H1 (cell line): Measurements from ENCODE around the gene PRDM15. TPM values are rescaled to one million over a fixed set of nuclear protein-coding genes. Genes with fewer than 3 reads are reported as not detected.

Experiments
- CTCF ChIA-PET: fragments of 300-600 bp; sonication (Branson Sonifier 250); formaldehyde crosslinking; loops from one replicate; lab custom pipeline; 2021; ENCODE audit not compliant: partially characterized antibody; lab: Charles Lee
- POLR2A ChIA-PET: fragments of 300-600 bp; sonication (Branson Sonifier 250); formaldehyde crosslinking; loops from one replicate; lab custom pipeline; 2021; ENCODE audit warnings: inconsistent platforms; ENCODE audit not compliant: partially characterized antibody; lab: Charles Lee
- DNase-seq, 2 experiments: peaks; one replicate each; pipeline versions ENCODE4 v3.0.0 to v3.0.0-alpha.2; 2010 to 2022; ENCODE audit warnings: low spot score in 2 of 2, low read depth in 1 of 2, mixed read lengths in 1 of 2
- FAIRE-seq: peaks from 2 replicates; lab custom pipeline; 2011; peaks lifted over from hg19 to GRCh38; lab: Jason Lieb, UNC
- H2AFZ ChIP-seq: 2 replicates; pipeline ENCODE4 v1.8.1; 2012; ENCODE audit warnings: low read length, inconsistent platforms
- H2AK5ac ChIP-seq: 2 replicates; pipeline ENCODE4 v1.6.1; 2013; ENCODE audit warnings: low read depth, low read length
- H2BK120ac ChIP-seq: replicated peaks from 2 replicates; pipeline ENCODE3; 2013; ENCODE audit warnings: low read depth, low read length, inconsistent platforms
- H2BK12ac ChIP-seq: 2 replicates; pipeline ENCODE4 v1.6.1; 2013; ENCODE audit warnings: low read depth, low read length
- H2BK15ac ChIP-seq: 2 replicates; pipeline ENCODE4 v1.6.1; 2013; ENCODE audit warnings: low read length
- H2BK20ac ChIP-seq: 2 replicates; pipeline ENCODE4 v1.6.1; 2013; ENCODE audit warnings: low read length
- H2BK5ac ChIP-seq: 2 replicates; pipeline ENCODE4 v1.6.1; 2013; ENCODE audit warnings: low read depth, low read length
- H3K14ac ChIP-seq: 2 replicates; pipeline ENCODE4 v1.6.1; 2013; ENCODE audit warnings: inconsistent platforms; ENCODE audit not compliant: insufficient read length
- H3K18ac ChIP-seq: 2 replicates; pipeline ENCODE4 v1.6.1; 2013; ENCODE audit warnings: low read length; ENCODE audit errors: extremely low read depth
- H3K23ac ChIP-seq: 2 replicates; pipeline ENCODE4 v1.6.1; 2013; ENCODE audit warnings: inconsistent platforms; ENCODE audit not compliant: insufficient read length
- H3K23me2 ChIP-seq: 2 replicates; pipeline ENCODE4 v1.6.1; 2013; ENCODE audit warnings: low read depth, low read length
- H3K27ac ChIP-seq: 2 replicates; pipeline ENCODE4 v1.6.1; 2011; ENCODE audit warnings: low read depth, low read length, inconsistent platforms
- H3K27me3 ChIP-seq, 4 experiments: replicated peaks in 1 of 4; 1 replicate in 1 of 4; 2 replicates in 3 of 4; pipeline versions ENCODE4 v1.6.1 to v1.8.1; 2011 to 2013; ENCODE audit warnings: low read length in 3 of 4, mild to moderate bottlenecking in 3 of 4, inconsistent platforms in 2 of 4, mixed read lengths in 2 of 4, moderate library complexity in 1 of 4; ENCODE audit not compliant: control insufficient read depth in 3 of 4, insufficient read depth in 3 of 4; ENCODE audit errors: extremely low read depth in 1 of 4
- H3K36me3 ChIP-seq, 4 experiments: 2 replicates each; pipeline versions ENCODE4 v1.6.1 to v1.8.1; 2011 to 2013; ENCODE audit warnings: mild to moderate bottlenecking in 4 of 4, low read length in 3 of 4, moderate library complexity in 2 of 4, control low read depth in 1 of 4, inconsistent platforms in 1 of 4; ENCODE audit not compliant: insufficient read depth in 4 of 4, control insufficient read depth in 2 of 4
- H3K4ac ChIP-seq: replicated peaks from 2 replicates; pipeline ENCODE3; 2013; ENCODE audit warnings: low read length, low read depth, mixed read lengths, inconsistent platforms; ENCODE audit not compliant: insufficient read length
- H3K4me1 ChIP-seq, 4 experiments: replicated peaks in 1 of 4; 1 replicate in 1 of 4; 2 replicates in 3 of 4; pipeline versions ENCODE4 v1.6.1 to v1.8.1; 2011 to 2013; ENCODE audit warnings: low read length in 3 of 4, inconsistent platforms in 2 of 4, mixed read lengths in 1 of 4; ENCODE audit not compliant: insufficient read depth in 4 of 4, control insufficient read depth in 3 of 4
- H3K4me2 ChIP-seq, 2 experiments: 2 replicates each; pipeline versions ENCODE4 v1.6.1 to v1.8.1; 2011 to 2013; ENCODE audit warnings: low read depth in 2 of 2, low read length in 2 of 2, control low read depth in 1 of 2, inconsistent platforms in 1 of 2, mild to moderate bottlenecking in 1 of 2; ENCODE audit not compliant: insufficient read depth in 1 of 2
- H3K4me3 ChIP-seq, 4 experiments: fragments of 200-600, 300-600 bp in 1 of 4; sonication (generic), shearing (Covaris generic), sonication (Bioruptor Twin) in 1 of 4; 2 replicates each; pipeline versions ENCODE4 v1.5.1 to v1.8.1; 2011 to 2016; ENCODE audit warnings: low read length in 4 of 4, low read depth in 3 of 4, control low read depth in 2 of 4, inconsistent platforms in 2 of 4, mild to moderate bottlenecking in 2 of 4, mixed read lengths in 1 of 4, moderate library complexity in 1 of 4; ENCODE audit not compliant: insufficient read depth in 2 of 4; ENCODE audit errors: extremely low read depth in 1 of 4
- H3K56ac ChIP-seq: replicated peaks from 2 replicates; pipeline ENCODE3; 2013; ENCODE audit warnings: low read depth, mild to moderate bottlenecking, mixed read lengths, low read length, inconsistent platforms; ENCODE audit not compliant: insufficient read length
- H3K79me1 ChIP-seq: 2 replicates; pipeline ENCODE4 v1.6.1; 2013; ENCODE audit warnings: low read depth, low read length, control low read depth
- H3K79me2 ChIP-seq, 2 experiments: 2 replicates each; pipeline versions ENCODE4 v1.6.1 to v1.8.1; 2012 to 2013; ENCODE audit warnings: low read length in 2 of 2, mild to moderate bottlenecking in 2 of 2, inconsistent platforms in 1 of 2; ENCODE audit not compliant: insufficient read depth in 2 of 2, control insufficient read depth in 1 of 2
- H3K9ac ChIP-seq, 4 experiments: replicated peaks in 1 of 4; 1 replicate in 1 of 4; 2 replicates in 3 of 4; pipeline versions ENCODE4 v1.6.1 to v1.8.1; 2011 to 2013; ENCODE audit warnings: low read depth in 3 of 4, low read length in 3 of 4, control low read depth in 2 of 4, mild to moderate bottlenecking in 2 of 4, moderate library complexity in 2 of 4, inconsistent platforms in 1 of 4; ENCODE audit errors: extremely low read depth in 1 of 4
- H3K9me3 ChIP-seq, 2 experiments: 2 replicates each; pipeline versions ENCODE4 v1.6.1 to v1.8.1; 2012 to 2013; ENCODE audit warnings: mild to moderate bottlenecking in 2 of 2, moderate library complexity in 2 of 2, control low read depth in 1 of 2, inconsistent platforms in 1 of 2, low read depth in 1 of 2, low read length in 1 of 2, mixed read lengths in 1 of 2; ENCODE audit not compliant: insufficient read depth in 2 of 2
- H4K20me1 ChIP-seq, 2 experiments: replicated peaks in 1 of 2; 2 replicates each; pipeline versions ENCODE3 to v1.8.1; 2011 to 2013; ENCODE audit warnings: inconsistent platforms in 2 of 2, low read length in 2 of 2, mild to moderate bottlenecking in 1 of 2; ENCODE audit not compliant: insufficient read depth in 2 of 2, control insufficient read depth in 1 of 2
- H4K5ac ChIP-seq: 2 replicates; pipeline ENCODE4 v1.6.1; 2013; ENCODE audit warnings: low read length, low read depth, mixed read lengths, inconsistent platforms; ENCODE audit not compliant: insufficient read length
- H4K8ac ChIP-seq: 2 replicates; pipeline ENCODE4 v1.8.0; 2013; ENCODE audit warnings: mild to moderate bottlenecking, moderate library complexity, low read length, inconsistent platforms; ENCODE audit not compliant: insufficient read depth; ENCODE audit errors: extremely low read depth
- H4K91ac ChIP-seq: replicated peaks from 2 replicates; pipeline ENCODE3; 2013; ENCODE audit warnings: low read length, mixed read lengths, inconsistent platforms; ENCODE audit not compliant: insufficient read length
- SP1 ChIP-seq: IDR thresholded peaks from 2 replicates; pipeline ENCODE4 v1.6.1; 2011; ENCODE audit warnings: low read depth, low read length
- SP2 ChIP-seq: IDR thresholded peaks from 2 replicates; pipeline ENCODE4 v1.6.1; 2012; ENCODE audit warnings: mild to moderate bottlenecking, low read length, inconsistent platforms
- WGBS, 2 experiments: shearing (Covaris generic) in 1 of 2; methylation state at CpG; one replicate each; pipeline versions ENCODE4 v1.1.6 to v1.1.7; 2013 to 2015; ENCODE audit warnings: low lambda C conversion rate in 2 of 2, mixed read lengths in 2 of 2, inconsistent platforms in 1 of 2, low coverage in 1 of 2, missing lambda C conversion rate in 1 of 2; ENCODE audit not compliant: insufficient replicate concordance in 2 of 2, insufficient coverage in 1 of 2, insufficient read length in 1 of 2; ENCODE audit errors: extremely low coverage in 1 of 2, missing lambda C conversion rate in 1 of 2; 5-methylcytosine and 5-hydroxymethylcytosine counted together
- polyA plus RNA-seq, 7 experiments: library from polyadenylated mRNA; depleted of rRNA in 3 of 7; stranded (reverse) in 5 of 7; unstranded in 2 of 7; fragments of >200 nt in 5 of 7; fragments of 200-250 nt in 2 of 7; gene quantifications; 1 replicate in 5 of 7; 2 replicates in 1 of 7; 4 replicates in 1 of 7; pipeline versions ENCODE4 v1.2.1 to v1.2.3, GENCODE V29; 2011 to 2013; ENCODE audit warnings: missing spikeins in 2 of 7, mixed read lengths in 2 of 7
- total RNA-seq: library from RNA; stranded (reverse); fragmentation: NEBNext Ultra II Directional; extraction: Animal tissue kit (Norgen Biotek cat#: 25700); gene quantifications from 2 replicates; pipeline ENCODE4 v1.2.1, GENCODE V29; 2021
- TF ChIP-seq, protein P1 (sequence below), 3 experiments: IDR thresholded peaks; 1 replicate in 2 of 3; 2 replicates in 1 of 3; pipeline versions ENCODE4 v1.5.1 to v1.6.1; 2011; ENCODE audit warnings: low read length in 3 of 3, mild to moderate bottlenecking in 3 of 3, inconsistent platforms in 2 of 3, low read depth in 1 of 3, moderate library complexity in 1 of 3; ENCODE audit not compliant: insufficient read depth in 1 of 3; ENCODE audit errors: control extremely low read depth in 1 of 3

PRDM15 gene
- total and polyA plus RNA-seq, 2 of the 8 experiments (the other 6 are each of a cell fraction or from before 2014, with no cell fraction given) = 9.7 to 10.5 TPM

DNA sequence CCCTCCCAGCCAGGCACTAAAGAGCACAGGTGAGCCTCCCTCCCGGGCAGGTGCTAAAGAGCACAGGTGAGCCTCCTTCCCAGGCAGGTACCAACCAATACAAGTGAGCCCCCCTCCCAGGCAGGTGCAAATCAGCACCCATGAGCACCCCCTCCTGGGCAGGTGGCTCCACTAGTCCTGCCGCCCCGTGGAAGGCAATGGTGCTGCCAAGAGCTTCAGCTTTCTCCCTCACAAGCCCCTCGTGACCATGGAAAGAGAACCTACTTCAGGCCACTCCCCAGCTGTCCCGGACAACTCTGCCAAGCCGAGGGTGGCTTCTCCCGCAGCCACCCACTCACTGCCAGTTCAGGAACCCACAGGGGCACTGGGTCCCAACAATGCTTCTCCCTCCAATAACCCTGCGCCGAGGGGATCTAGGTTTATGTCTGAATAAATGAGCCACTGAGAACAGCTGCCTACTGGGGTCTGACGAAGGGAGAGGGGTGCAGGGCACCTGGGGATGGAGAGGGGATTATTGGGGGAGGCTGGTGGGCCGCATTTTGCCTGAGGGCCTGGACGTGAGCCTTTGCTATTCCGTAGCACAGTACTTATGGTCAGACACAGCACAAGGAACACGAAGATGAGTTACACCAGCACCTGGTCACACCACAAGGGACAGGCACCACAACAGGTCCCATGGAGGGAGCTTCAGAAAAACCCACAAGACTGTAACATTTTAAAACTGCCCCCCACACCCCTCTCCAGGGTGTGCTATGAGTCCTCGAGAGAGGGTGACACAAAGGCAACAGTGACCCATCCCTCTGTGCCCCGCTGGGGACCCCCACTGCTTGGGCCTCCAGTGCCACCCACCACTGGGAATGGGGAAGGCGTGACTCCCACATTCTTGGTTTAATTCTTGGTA, 46.3 kb downstream of the PRDM15 start:
- Histone ChIP-seq H3K27ac (no peak overlapping the region), H3K23me2 (peaks cover 19% of the 10 kb centered on the region; the same call in 1 of the 2 replicates), H3K9me3 (peaks cover 0 to 2% of the 10 kb centered on the region in 2 experiments; a peak in 1 of 4 replicates), H3K56ac (no peak overlapping the region), H3K4ac (no peak overlapping the region), H3K14ac (no peak overlapping the region), H3K23ac (no peak overlapping the region), H3K9ac (no peak overlapping the region), H2BK20ac (no peak overlapping the region), H3K4me3 (no peak overlapping the region), H4K91ac (no peak overlapping the region), H2BK5ac (no peak overlapping the region; the same call in 1 of the 2 replicates), H3K18ac (no peak overlapping the region), H2BK12ac (no peak overlapping the region), H3K27me3 (no peaks in the 10 kb centered on the region), H2BK120ac (no peak overlapping the region), H2AFZ (no peak overlapping the region), H4K8ac (no peak overlapping the region), H2AK5ac (no peak overlapping the region), H4K20me1 (peaks cover 2 to 28% of the 10 kb centered on the region in 2 experiments), H4K5ac (no peak overlapping the region), H3K4me1 (peaks cover 2 to 12% (median 7%) of the 10 kb centered on the region in 4 experiments; a peak in 6 of 7 replicates), H3K36me3 (peaks cover 0 to 6% (median 1%) of the 10 kb centered on the region in 4 experiments; a peak in 3 of 8 replicates), H3K79me1 (peaks cover 10% of the 10 kb centered on the region; the same call in 1 of the 2 replicates), H3K79me2 (no peaks in the 10 kb centered on the region; a peak in 1 of 4 replicates), H2BK15ac (no peak overlapping the region), H3K4me2 (no peak overlapping the region)
- ChIA-PET POLR2A (interaction anchor here (1.0 kb wide), 1 partner anchor 9 kb away, joined by 3 read pairs; no protein-coding TSS in a partner anchor), CTCF (interaction anchor here (0.7 to 4.1 kb wide), 4 partner anchors 8 to 220 kb away, joined by 3 to 21 read pairs (median 8); no protein-coding TSS in a partner anchor)
- WGBS, 2 experiments = 87% methylated on average over 17 of the region's 17 CpGs; no CpG with 5 or more reads in 1 of the 2 experiments
- DNase-seq (no peak), FAIRE-seq (no peak)
- TF ChIP-seq SP1 (no peak), SP2 (no peak)
- TF ChIP-seq, protein P1, sequence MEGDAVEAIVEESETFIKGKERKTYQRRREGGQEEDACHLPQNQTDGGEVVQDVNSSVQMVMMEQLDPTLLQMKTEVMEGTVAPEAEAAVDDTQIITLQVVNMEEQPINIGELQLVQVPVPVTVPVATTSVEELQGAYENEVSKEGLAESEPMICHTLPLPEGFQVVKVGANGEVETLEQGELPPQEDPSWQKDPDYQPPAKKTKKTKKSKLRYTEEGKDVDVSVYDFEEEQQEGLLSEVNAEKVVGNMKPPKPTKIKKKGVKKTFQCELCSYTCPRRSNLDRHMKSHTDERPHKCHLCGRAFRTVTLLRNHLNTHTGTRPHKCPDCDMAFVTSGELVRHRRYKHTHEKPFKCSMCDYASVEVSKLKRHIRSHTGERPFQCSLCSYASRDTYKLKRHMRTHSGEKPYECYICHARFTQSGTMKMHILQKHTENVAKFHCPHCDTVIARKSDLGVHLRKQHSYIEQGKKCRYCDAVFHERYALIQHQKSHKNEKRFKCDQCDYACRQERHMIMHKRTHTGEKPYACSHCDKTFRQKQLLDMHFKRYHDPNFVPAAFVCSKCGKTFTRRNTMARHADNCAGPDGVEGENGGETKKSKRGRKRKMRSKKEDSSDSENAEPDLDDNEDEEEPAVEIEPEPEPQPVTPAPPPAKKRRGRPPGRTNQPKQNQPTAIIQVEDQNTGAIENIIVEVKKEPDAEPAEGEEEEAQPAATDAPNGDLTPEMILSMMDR (IDR thresholded peaks at IDR 0.05; ENCODE audit: control extremely low read depth in 1 of 3, insufficient read depth in 1 of 3, low read depth in 1 of 3, low read length in 3 of 3) = peak in 2 of 3 experiments; percentile 4 to 7; a peak in 2 of 4 replicates
